Melanocyte of skin (primary cell): ENCODE data around the gene ZMYND15. TPM values are rescaled to one million over a fixed set of nuclear protein-coding genes. Genes with fewer than 3 reads are reported as not detected.

Experiments used
- total RNA-seq, 2 donors: library from RNA; depleted of rRNA; stranded (reverse); fragments of >200 nt; gene quantifications; 2 replicates each; pipeline ENCODE4 v1.2.3, GENCODE V29; 2012

Gene ZMYND15
- total RNA-seq: under 1 TPM; under 0.01 to 0.69 TPM

GRCh38 chr17:4739122-4740024, at the start of gene ZMYND15, which contains the start of gene CXCL16:
ZMYND15 (plus strand) TSS chr17:4739833; CDS start chr17:4740549, 716 bp downstream.
CXCL16 (minus strand) TSS chr17:4739928; CDS start chr17:4739339, 589 bp downstream.

GRCh38 chr17:4709794-4710692, 29.6 kb upstream of the ZMYND15 start, which contains the start of gene ARRB2:
ARRB2 (plus strand) TSS chr17:4710632; CDS start chr17:4710722, 90 bp downstream.

GRCh38 chr17:4771519-4772234, 32.0 kb downstream of the ZMYND15 start, which contains the start of gene TM4SF5:
TM4SF5 (plus strand) TSS chr17:4771886; CDS start chr17:4771923, 37 bp downstream.

GRCh38 chr17:4786106-4786511, 46.5 kb downstream of the ZMYND15 start, which contains the start of gene VMO1:
VMO1 (minus strand) TSS chr17:4786364; CDS start chr17:4786352, 12 bp downstream.

GRCh38 chr17:4788807-4789700, 49.4 kb downstream of the ZMYND15 start, which contains the start of gene GLTPD2:
GLTPD2 (plus strand) TSS chr17:4788964; CDS start chr17:4789012, 48 bp downstream.

Other genes starting within 250 kb of the ZMYND15 start
- not detected for gene SPNS2, start 241.0 kb upstream of the ZMYND15 start, total RNA-seq
- 10 to 100 TPM; 51.3 to 96.9 TPM for gene MYBBP1A, start 184.4 kb upstream of the ZMYND15 start, total RNA-seq
- gene GGT6, start 179.3 kb upstream of the ZMYND15 start, total RNA-seq: not detected
- not detected for gene SMTNL2, start 155.3 kb upstream of the ZMYND15 start, total RNA-seq
- gene ALOX15, start 98.2 kb upstream of the ZMYND15 start, total RNA-seq: not detected
- gene PELP1, start 35.7 kb upstream of the ZMYND15 start, total RNA-seq: 10 to 100 TPM; 24.4 to 31.6 TPM
- gene ARRB2, start 29.2 kb upstream of the ZMYND15 start, total RNA-seq: 1 to 10 TPM; 8.3 to 9.7 TPM
- 10 to 100 TPM; 17.0 to 18.2 TPM for gene MED11, start 8.4 kb upstream of the ZMYND15 start, total RNA-seq
- 1 to 10 TPM; 1.7 to 6.5 TPM for gene CXCL16, start 95 bp downstream of the ZMYND15 start, total RNA-seq
- not detected for gene TM4SF5, start 32.1 kb downstream of the ZMYND15 start, total RNA-seq
- gene VMO1, start 46.5 kb downstream of the ZMYND15 start, total RNA-seq: not detected
- gene GLTPD2, start 49.1 kb downstream of the ZMYND15 start, total RNA-seq: not detected
- gene PSMB6, start 56.3 kb downstream of the ZMYND15 start, total RNA-seq: 100 to 1,000 TPM; 137 to 165 TPM
- 10 to 100 TPM in 1 of 2 donors, 1 to 10 TPM in 1; 8.9 to 10.3 TPM for gene PLD2, start 67.3 kb downstream of the ZMYND15 start, total RNA-seq
- gene MINK1, start 93.5 kb downstream of the ZMYND15 start, total RNA-seq: 10 to 100 TPM; 37.6 to 40.6 TPM
- gene C17orf107, start 159.7 kb downstream of the ZMYND15 start, total RNA-seq: under 1 TPM in 1 of 2 donors, not detected in 1; 0.69 TPM
- gene CHRNE, start 163.3 kb downstream of the ZMYND15 start, total RNA-seq: under 1 TPM in 1 of 2 donors, not detected in 1; 0.69 TPM
- gene GP1BA, start 192.4 kb downstream of the ZMYND15 start, total RNA-seq: not detected
- 100 to 1,000 TPM in 1 of 2 donors, 10 to 100 TPM in 1; 92.9 to 111 TPM for gene SLC25A11, start 200.2 kb downstream of the ZMYND15 start, total RNA-seq
- gene RNF167, start 200.4 kb downstream of the ZMYND15 start, total RNA-seq: 10 to 100 TPM; 32.0 to 42.0 TPM
- gene PFN1, start 208.7 kb downstream of the ZMYND15 start, total RNA-seq: 100 to 1,000 TPM; 444 to 707 TPM
- gene ENO3, start 211.3 kb downstream of the ZMYND15 start, total RNA-seq: 1 to 10 TPM; 2.7 to 5.5 TPM
- gene SPAG7, start 228.0 kb downstream of the ZMYND15 start, total RNA-seq: 10 to 100 TPM; 22.4 to 30.0 TPM
- 10 to 100 TPM in 1 of 2 donors, 1 to 10 TPM in 1; 9.0 to 20.0 TPM for gene CAMTA2, start 247.8 kb downstream of the ZMYND15 start, total RNA-seq